OCI-LY7 (cell line): ENCODE results near the gene NBPF20.
"Not testable (repeated sequence)": the region's sequence is repeated elsewhere in the genome, so short reads cannot be mapped to it uniquely, and the experiment has no call there.

Source experiments
- CTCF ChIP-seq: fragments of 200-600 bp; sonication (generic); conservative IDR thresholded peaks from 2 replicates; pipeline ENCODE4 v1.5.1; 2014; ENCODE audit warnings: mild to moderate bottlenecking, antibody characterized with exemption, low read length, moderate library complexity, mixed read lengths
- EZH2phosphoT487 ChIP-seq: fragments of 200-600 bp; sonication (generic); IDR thresholded peaks from 2 replicates; pipeline ENCODE4 v1.6.1; 2018; ENCODE audit warnings: low read depth, borderline replicate concordance, mild to moderate bottlenecking, mixed run types, antibody characterized with exemption, low read length, moderate library complexity, mixed read lengths

GRCh38 chr1:145431363-145432256 is 6.2 kb upstream of the NBPF20 start:
- TF ChIP-seq CTCF, EZH2phosphoT487: not testable (repeated sequence)
